ENCODE results near the gene HHAT. TPM values are rescaled to one million over a fixed set of nuclear protein-coding genes. Genes with fewer than 3 reads are reported as not detected.

Gene HHAT
- total RNA-seq, 2 experiments from 2014 or later: 5.2 to 9.5 TPM

- no peaks in the 10 kb centered on the region for H3K9me3 ChIP-seq (ENCODE audit: low read length)
- ChIA-PET CTCF (ENCODE audit: unreplicated experiment) (no interaction called here), POLR2A (no interaction called here)
- no peaks in the 10 kb centered on the region for H3K79me2 ChIP-seq (ENCODE audit: insufficient read depth, low read depth, low read length)
- intact Hi-C loops (cut with micrococcal nuclease; ENCODE audit: unreplicated experiment): no loop called here
- no peaks in the 10 kb centered on the region for H3K9me2 ChIP-seq (ENCODE audit: insufficient read depth, low read length)
- H3K36me3 ChIP-seq (ENCODE audit: insufficient read depth, low read length): no peaks in the 10 kb centered on the region
- TF ChIP-seq CTCF (conservative IDR thresholded peaks at IDR 0.05; ENCODE audit: low read length): no peak
- TF ChIP-seq EZH2phosphoT487 (IDR thresholded peaks at IDR 0.05; ENCODE audit: borderline replicate concordance, low read depth, low read length): no peak
- H4K20me1 ChIP-seq (ENCODE audit: insufficient read depth, low read length): no peaks in the 10 kb centered on the region
- H2AFZ ChIP-seq (ENCODE audit: low read length): no peak overlapping the region
- no peaks in the 10 kb centered on the region for H3K4me1 ChIP-seq (ENCODE audit: insufficient read depth, low read length, poor library complexity, severe bottlenecking)
- H3K27ac ChIP-seq (ENCODE audit: low read depth, low read length, poor library complexity, severe bottlenecking): no peak overlapping the region
- H3K4me3 ChIP-seq (ENCODE audit: low read depth, low read length, poor library complexity, severe bottlenecking): no peak overlapping the region
- no peak for DNase-seq (ENCODE audit: low spot score)
- no peak overlapping the region for H3K4me2 ChIP-seq (ENCODE audit: low read length)
- BruUV-seq (replicated peaks): no TSS peak
Measured at GRCh38 chr1:210413951-210414350, 85.2 kb downstream of the HHAT start.

DNA sequence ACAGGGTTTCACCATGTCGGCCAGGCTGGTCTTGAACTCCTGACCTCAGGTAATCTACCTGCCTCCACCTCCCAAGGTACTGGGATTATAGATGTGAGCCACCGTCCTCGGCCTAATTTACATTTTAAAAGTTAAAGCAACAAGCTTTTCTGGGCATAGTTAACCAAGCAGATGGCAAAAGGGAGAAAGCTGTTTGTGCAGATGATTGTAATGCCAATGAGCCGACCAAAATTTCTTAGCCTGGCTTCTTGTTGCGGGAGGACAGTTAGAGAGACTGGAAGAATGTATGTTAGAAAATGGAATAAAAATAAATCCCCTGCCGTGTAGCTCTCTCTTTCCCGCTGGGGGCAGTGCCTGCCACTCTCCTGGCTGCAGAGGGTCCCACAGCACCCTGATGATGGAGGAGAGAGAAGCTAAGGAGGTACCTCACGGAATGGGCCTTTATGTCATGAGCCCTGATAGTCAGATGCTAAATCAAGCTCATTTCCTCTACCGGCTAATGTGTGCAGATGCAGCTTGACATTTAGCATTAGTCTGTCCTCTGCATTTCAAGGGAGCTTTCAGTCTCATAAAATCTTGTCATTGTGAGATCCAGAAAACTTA is 87.2 kb downstream of the HHAT start:
- CTCF ChIA-PET (ENCODE audit: unreplicated experiment): no interaction called here
- no peak overlapping the region for H3K4me2 ChIP-seq (ENCODE audit: low read length)
- no peaks in the 10 kb centered on the region for H3K79me2 ChIP-seq (ENCODE audit: insufficient read depth, low read depth, low read length)
- TF ChIP-seq EZH2phosphoT487 (IDR thresholded peaks at IDR 0.05; ENCODE audit: borderline replicate concordance, low read depth, low read length): no peak
- TF ChIP-seq CTCF (conservative IDR thresholded peaks at IDR 0.05; ENCODE audit: low read length): no peak
- H3K9me3 ChIP-seq (ENCODE audit: low read length): no peaks in the 10 kb centered on the region
- H3K4me1 ChIP-seq (ENCODE audit: insufficient read depth, low read length, poor library complexity, severe bottlenecking): no peaks in the 10 kb centered on the region
- H4K20me1 ChIP-seq (ENCODE audit: insufficient read depth, low read length): no peaks in the 10 kb centered on the region
- H3K4me3 ChIP-seq (ENCODE audit: low read depth, low read length, poor library complexity, severe bottlenecking): no peak overlapping the region
- no TSS peak for BruUV-seq (replicated peaks)
- no peak overlapping the region for H3K27ac ChIP-seq (ENCODE audit: low read depth, low read length, poor library complexity, severe bottlenecking)
- no peak for DNase-seq (ENCODE audit: low spot score)
- intact Hi-C loops (cut with micrococcal nuclease; ENCODE audit: unreplicated experiment): no loop called here
- POLR2A ChIA-PET: interaction anchor here (0.6 to 1.5 kb wide), 2 partner anchors 8 to 11 kb away, joined by 3 to 5 read pairs; no protein-coding TSS in a partner anchor
- no peak overlapping the region for H2AFZ ChIP-seq (ENCODE audit: low read length)
- H3K9me2 ChIP-seq (ENCODE audit: insufficient read depth, low read length): no peaks in the 10 kb centered on the region
- no peaks in the 10 kb centered on the region for H3K36me3 ChIP-seq (ENCODE audit: insufficient read depth, low read length)

DNA sequence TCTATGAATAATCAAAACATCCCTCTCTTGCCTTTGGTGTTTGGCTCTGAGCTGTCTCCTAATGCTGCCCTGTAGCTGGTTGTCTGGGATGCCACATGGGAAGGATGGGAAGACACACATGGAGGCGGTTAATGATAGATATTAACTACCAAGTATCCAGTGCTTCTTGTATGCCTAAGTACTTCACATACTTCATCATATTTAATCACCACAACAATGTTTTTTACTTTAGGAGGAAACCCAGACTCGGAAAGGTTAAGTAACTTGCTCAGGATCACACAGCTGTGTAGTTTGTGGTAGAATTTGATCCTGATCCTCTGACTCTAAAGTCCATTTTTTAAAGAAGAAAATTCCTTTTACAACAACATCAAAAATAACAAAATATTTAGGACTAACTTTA is 88.0 kb downstream of the HHAT start:
- Histone ChIP-seq H3K4me1 (ENCODE audit: insufficient read depth, low read length, poor library complexity, severe bottlenecking) (no peaks in the 10 kb centered on the region), H3K4me3 (ENCODE audit: low read depth, low read length, poor library complexity, severe bottlenecking) (no peak overlapping the region), H2AFZ (ENCODE audit: low read length) (no peak overlapping the region), H3K36me3 (ENCODE audit: insufficient read depth, low read length) (no peaks in the 10 kb centered on the region), H3K9me2 (ENCODE audit: insufficient read depth, low read length) (no peaks in the 10 kb centered on the region), H3K79me2 (ENCODE audit: insufficient read depth, low read depth, low read length) (no peaks in the 10 kb centered on the region), H3K9me3 (ENCODE audit: low read length) (no peaks in the 10 kb centered on the region), H3K27ac (ENCODE audit: low read depth, low read length, poor library complexity, severe bottlenecking) (no peak overlapping the region), H3K4me2 (ENCODE audit: low read length) (no peak overlapping the region), H4K20me1 (ENCODE audit: insufficient read depth, low read length) (no peaks in the 10 kb centered on the region)
- intact Hi-C loops (cut with micrococcal nuclease; ENCODE audit: unreplicated experiment): no loop called here
- BruUV-seq (replicated peaks): no TSS peak
- DNase-seq (ENCODE audit: low spot score): no peak
- POLR2A ChIA-PET: interaction anchor here (1.5 kb wide), 1 partner anchor 12 kb away, joined by 3 read pairs; no protein-coding TSS in a partner anchor
- TF ChIP-seq EZH2phosphoT487 (IDR thresholded peaks at IDR 0.05; ENCODE audit: borderline replicate concordance, low read depth, low read length): no peak
- CTCF ChIA-PET (ENCODE audit: unreplicated experiment): no interaction called here
